Mucosa of gallbladder (tissue), 1 donor: ENCODE measurements around the gene KLF2. TPM values are rescaled to one million over a fixed set of nuclear protein-coding genes. Genes with fewer than 3 reads are reported as not detected.
"Not testable (repeated sequence)": the region's sequence is repeated elsewhere in the genome, so short reads cannot be mapped to it uniquely, and the experiment has no call there.

Source experiments
- DNase-seq: peaks from one replicate; pipeline ENCODE4 v3.0.0-alpha.2; 2020; ENCODE audit warnings: low spot score
- total RNA-seq: library from RNA; stranded (reverse); gene quantifications from one replicate; pipeline ENCODE4 v1.2.1, GENCODE V29; 2021
- donor health status: DM: no; HTN: no; CAD: no.

KLF2 gene
- total RNA-seq, result 91.4 TPM

GRCh38 chr19:16324384-16325160 is at the start of gene KLF2:
Gene KLF2 (plus strand): TSS chr19:16324826. CDS start chr19:16324924, 98 bp downstream.
- peak; percentile 95 for DNase-seq

GRCh38 chr19:16280306-16280705 is 44.3 kb upstream of the KLF2 start:
- no peak for DNase-seq

- DNase-seq, result no peak
Observed at GRCh38 chr19:16281743-16282142, 42.9 kb upstream of the KLF2 start.

- DNase-seq, result peak; percentile 75
Observed at GRCh38 chr19:16283210-16284061, 41.2 kb upstream of the KLF2 start.

GRCh38 chr19:16284505-16284904 is 40.1 kb upstream of the KLF2 start:
- no peak for DNase-seq

- not testable (repeated sequence) for DNase-seq
Observed at GRCh38 chr19:16285079-16285478, 39.5 kb upstream of the KLF2 start.

GRCh38 chr19:16285769-16286498 is 38.7 kb upstream of the KLF2 start:
- no peak for DNase-seq

- DNase-seq, result no peak
Observed at GRCh38 chr19:16288544-16288943, 36.1 kb upstream of the KLF2 start.

- DNase-seq, result no peak
Observed at GRCh38 chr19:16289594-16289993, 35.0 kb upstream of the KLF2 start.

GRCh38 chr19:16290692-16291091 is 33.9 kb upstream of the KLF2 start:
- DNase-seq, result no peak

- peak; percentile 68 for DNase-seq
Observed at GRCh38 chr19:16293118-16294091, 31.2 kb upstream of the KLF2 start.

GRCh38 chr19:16295057-16295456 is 29.6 kb upstream of the KLF2 start:
- peak; percentile 38 for DNase-seq

- DNase-seq, result no peak
Observed at GRCh38 chr19:16296713-16297112, 27.9 kb upstream of the KLF2 start.

- DNase-seq, result no peak
Observed at GRCh38 chr19:16297575-16298178, 26.9 kb upstream of the KLF2 start.

- no peak for DNase-seq
Observed at GRCh38 chr19:16298334-16298733, 26.3 kb upstream of the KLF2 start.

- no peak for DNase-seq
Observed at GRCh38 chr19:16301999-16302694, 22.5 kb upstream of the KLF2 start.

- peak; percentile 79 for DNase-seq
Observed at GRCh38 chr19:16303755-16304154, 20.9 kb upstream of the KLF2 start.

GRCh38 chr19:16304511-16304910 is 20.1 kb upstream of the KLF2 start:
- not testable (repeated sequence) for DNase-seq

- not testable (repeated sequence) for DNase-seq
Observed at GRCh38 chr19:16305060-16305459, 19.6 kb upstream of the KLF2 start.
